Hematopoietic multipotent progenitor cell (in vitro differentiated cells): ENCODE measurements around the gene WDR38. TPM values are rescaled to one million over a fixed set of nuclear protein-coding genes. Genes with fewer than 3 reads are reported as not detected.

Experiments
- DNase-seq, 3 donors: peaks; one replicate each; pipeline ENCODE4 v3.0.0-alpha.2; 2011 to 2015; ENCODE audit warnings: low read depth in 2 of 3, low spot score in 2 of 3
- total RNA-seq: library from RNA; depleted of rRNA; stranded (reverse); fragments of >200 nt; gene quantifications from one replicate; pipeline ENCODE4 v1.2.3, GENCODE V29; 2012

Gene WDR38, protein sequence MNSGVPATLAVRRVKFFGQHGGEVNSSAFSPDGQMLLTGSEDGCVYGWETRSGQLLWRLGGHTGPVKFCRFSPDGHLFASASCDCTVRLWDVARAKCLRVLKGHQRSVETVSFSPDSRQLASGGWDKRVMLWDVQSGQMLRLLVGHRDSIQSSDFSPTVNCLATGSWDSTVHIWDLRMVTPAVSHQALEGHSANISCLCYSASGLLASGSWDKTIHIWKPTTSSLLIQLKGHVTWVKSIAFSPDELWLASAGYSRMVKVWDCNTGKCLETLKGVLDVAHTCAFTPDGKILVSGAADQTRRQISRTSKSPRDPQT
- total RNA-seq, result not detected

DNA sequence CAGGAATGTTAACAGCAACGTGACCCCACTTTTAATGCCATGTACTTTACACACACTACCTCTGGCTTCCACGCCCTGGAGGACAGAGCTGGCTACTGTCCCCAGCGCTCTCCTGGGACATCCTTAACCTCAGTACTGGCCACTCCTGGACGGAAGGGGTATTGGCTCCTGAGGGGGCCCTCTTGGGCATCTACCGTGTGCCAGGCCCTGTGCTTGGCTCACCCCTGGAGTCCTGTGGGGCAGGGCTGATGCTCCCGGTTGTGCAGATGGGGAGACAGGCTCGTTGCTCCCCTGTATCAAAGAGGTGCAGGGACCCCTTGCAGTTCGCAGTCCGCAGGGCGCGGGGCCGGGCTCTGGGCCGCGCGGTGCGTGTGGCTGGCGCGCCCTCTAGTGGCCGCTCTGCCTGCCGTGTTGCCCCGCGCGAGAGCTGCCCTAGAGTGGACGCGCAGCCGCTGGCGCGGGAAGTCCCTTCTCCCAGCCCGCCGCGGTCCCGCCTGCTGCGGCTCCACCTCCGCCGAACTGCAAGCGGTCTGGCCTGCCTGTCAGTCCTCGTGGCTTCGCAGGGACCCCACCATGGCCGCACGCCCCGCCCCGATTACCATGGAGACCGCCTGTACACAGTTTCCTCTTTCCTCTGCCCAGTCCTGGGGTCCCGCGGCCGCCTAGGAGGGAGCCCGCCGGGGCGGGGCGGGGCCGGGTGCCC lies at the start of gene WDR38:
WDR38 (plus strand) TSS at position 632 of the 703 bp plus-strand sequence. CDS start 72 bp downstream, outside the sequence.
- DNase-seq, result peak; percentile 63 to 79 (median 78)

DNA sequence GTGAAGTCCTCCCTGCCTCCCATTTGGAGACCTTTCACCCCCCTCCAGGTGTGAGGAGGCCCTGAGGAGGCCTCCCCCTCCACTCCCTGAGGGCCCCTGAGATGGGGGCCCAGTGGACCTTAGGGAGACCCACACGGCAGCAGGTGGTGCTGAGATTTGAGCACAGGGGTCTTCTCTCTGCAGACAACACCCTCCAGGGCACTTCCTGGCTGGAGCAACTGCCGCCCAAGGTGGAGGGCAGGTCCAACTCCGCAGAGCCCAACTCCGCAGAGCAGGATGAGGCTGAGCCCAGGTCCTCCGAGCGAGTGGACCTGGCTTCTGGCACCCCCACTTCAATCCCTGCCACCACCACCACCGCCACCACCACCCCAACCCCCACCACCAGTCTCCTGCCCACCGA lies 49.3 kb upstream of the WDR38 start:
- no peak for DNase-seq

GRCh38 chr9:124805186-124805585 lies 48.1 kb upstream of the WDR38 start:
- no peak for DNase-seq

- DNase-seq, result no peak
Measured at GRCh38 chr9:124808246-124808956, 44.9 kb upstream of the WDR38 start.

DNA sequence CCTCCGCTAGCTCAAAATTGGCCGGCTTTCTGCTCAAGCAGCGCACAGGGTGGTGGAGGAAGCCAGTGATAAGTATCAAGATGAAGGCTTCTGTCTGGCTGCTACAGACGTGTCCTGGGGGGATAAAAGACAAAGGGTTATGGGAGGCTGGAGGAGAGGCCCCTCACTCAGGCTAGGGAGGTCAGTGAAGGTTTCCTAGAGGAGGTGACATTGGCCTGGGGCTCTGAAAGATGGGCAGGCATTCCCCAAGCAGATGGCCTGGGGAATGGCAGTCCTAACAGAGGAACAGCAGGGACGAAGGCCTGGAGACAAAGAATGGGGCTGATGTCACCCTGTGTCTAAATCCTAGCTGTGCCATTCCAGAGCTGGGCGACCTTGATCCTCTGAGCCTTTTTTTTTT lies 44.0 kb upstream of the WDR38 start:
- DNase-seq, result no peak

GRCh38 chr9:124809741-124810500 lies 43.3 kb upstream of the WDR38 start:
- DNase-seq, result no peak

DNA sequence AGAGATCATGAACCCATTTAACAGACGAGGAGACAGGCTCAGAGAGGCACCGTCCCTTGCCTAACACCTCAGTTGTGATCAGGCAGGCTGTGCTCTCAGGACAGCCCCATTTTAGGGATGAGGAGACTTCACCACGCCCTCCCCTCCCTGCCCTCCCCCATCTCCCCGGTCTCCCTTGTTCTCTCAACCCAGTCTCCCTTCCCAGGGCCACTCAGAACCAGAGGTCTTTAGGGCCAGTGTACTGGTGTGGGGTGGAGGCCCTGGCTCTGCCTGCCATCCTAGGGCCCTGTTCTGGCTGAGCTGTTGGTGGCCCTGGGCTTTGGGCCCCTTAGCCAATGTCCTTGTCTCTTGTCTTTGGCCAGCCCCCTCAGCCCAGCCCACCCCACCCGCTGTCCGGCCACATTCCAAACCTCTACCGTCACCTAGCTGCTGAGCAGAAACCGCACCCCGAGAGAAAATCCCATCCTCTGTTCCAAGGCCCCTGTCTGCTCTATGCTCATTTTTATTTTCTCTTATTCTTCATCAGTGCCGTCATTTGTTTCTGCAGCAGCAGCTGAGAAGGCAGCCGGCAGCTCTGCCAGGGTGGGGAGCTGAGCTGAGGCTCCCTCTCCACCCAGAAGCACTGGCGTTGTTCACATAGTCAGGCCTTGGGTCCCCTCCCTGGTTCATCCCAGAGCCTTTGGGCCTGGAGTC lies 42.5 kb upstream of the WDR38 start:
- no peak for DNase-seq

GRCh38 chr9:124812441-124812876 lies 40.8 kb upstream of the WDR38 start:
- DNase-seq, result peak in 2 of 3 donors; percentile 36 to 48

DNA sequence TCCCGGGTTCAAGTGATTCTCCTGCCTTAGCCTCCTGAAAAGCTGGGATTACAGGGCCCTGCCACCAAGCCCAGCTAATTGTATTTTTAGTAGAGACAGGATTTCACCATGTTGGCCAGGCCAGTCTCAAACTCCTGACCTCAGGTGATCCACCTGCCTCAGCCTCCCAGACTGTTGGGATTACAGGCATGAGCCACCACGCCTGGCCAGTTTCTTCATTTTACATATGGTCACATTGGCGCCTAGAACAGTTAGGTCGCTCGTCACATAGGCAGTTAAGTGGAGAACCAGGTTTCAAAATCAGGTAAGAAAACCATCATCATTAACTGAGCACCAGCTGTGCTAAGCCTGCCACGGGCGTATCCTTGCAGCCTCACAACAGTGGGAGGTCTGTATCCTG lies 40.2 kb upstream of the WDR38 start:
- DNase-seq, result no peak

GRCh38 chr9:124813501-124814163 lies 39.6 kb upstream of the WDR38 start:
- DNase-seq, result no peak

- DNase-seq, result no peak
Measured at GRCh38 chr9:124814164-124814535, 39.1 kb upstream of the WDR38 start.

GRCh38 chr9:124815601-124816000 lies 37.7 kb upstream of the WDR38 start:
- DNase-seq, result no peak

- peak in 1 of 3 donors; percentile 28 for DNase-seq
Measured at GRCh38 chr9:124818431-124819281, 34.6 kb upstream of the WDR38 start.

- no peak for DNase-seq
Measured at GRCh38 chr9:124820698-124821623, 32.3 kb upstream of the WDR38 start.

DNA sequence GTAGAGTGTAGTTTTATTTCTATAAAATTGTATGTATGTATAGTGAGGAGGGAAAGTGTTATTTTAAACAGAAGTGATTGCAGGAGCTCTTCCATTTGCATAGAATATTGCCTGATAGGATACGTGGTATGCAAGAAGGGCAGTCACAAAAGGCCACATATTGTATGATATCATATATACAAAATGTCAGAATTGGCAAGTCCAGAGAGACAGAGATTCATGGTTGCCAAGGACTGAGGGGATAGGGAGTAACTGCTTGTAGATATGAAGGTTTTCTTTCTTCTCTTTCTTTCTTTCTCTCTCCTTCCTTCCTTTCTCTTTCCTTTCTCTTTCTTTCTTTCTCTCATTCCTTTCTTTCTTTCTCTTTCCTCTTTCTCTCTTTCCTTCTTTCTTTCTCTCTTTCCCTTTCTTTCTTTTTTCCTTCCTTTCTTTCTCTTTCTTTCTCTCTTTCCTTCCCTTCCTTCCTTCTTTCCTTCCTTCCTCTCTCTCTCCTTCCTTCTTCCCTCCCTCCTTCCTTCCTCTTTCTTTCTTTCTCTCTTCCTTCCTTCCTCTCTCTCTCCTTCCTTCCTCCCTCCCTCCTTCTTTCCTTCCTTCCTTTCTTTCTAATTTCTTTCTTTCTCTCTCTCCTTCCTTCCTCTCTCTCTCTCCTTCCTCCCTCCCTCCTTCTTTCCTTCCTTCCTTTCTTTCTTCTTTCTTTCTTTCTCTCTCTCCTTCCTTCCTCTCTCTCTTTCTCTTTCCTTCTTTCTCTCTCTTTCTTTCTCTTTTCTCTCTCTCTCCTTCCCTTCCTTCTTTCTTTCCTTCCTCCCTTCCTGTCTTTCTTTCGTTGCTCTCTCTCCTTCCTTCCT lies 24.5 kb upstream of the WDR38 start:
- no peak for DNase-seq

- DNase-seq, result no peak
Measured at GRCh38 chr9:124829334-124829669, 24.0 kb upstream of the WDR38 start.

DNA sequence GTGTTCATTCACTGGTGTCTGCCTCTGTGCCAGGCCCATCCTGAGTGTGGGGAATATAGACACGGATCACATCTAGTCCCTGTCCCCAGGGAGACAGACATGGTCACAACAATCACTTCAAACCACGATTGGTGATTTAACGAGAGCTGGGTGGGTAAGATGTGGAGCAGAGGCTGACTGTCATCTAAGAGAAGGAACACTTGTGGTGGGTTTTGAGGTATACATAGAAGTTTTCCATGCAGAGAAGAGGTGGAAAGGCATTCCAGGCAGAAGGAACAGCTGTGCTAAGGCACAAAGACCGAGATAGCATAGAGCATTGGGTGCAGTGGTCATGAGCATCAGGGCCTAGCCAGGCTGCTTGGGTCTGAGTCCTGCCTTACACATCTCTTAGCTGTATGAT lies 22.7 kb upstream of the WDR38 start:
- DNase-seq, result no peak
